Activated CD8-positive, alpha-beta T cell treated with anti-CD3 and anti-CD28 coated beads, Interleukin-2, amount 10 ng/mL, durations not matched to agents 7 days and 5 days (primary cell): Measurements from ENCODE around the gene IL18RAP. TPM values are rescaled to one million over a fixed set of nuclear protein-coding genes. Genes with fewer than 3 reads are reported as not detected.
A peak's percentile ranks its signal among the peaks of the same experiment; 100 is the strongest.

Experiments used
- microRNA-seq: library from miRNA; unstranded; fragments of <30 nt; microRNA quantifications from one replicate; pipeline ENCODE4 v1.2.0, GENCODE V29; 2022
- total RNA-seq, 2 experiments: library from RNA; stranded (reverse); gene quantifications; one replicate each; pipeline ENCODE4 v1.2.3, GENCODE V29; 2021

The IL18RAP gene
- total RNA-seq, 2 experiments from 2014 or later: 22.7 to 25.2 TPM

Small RNA genes within 50 kb of the gene (microRNA-seq; reads per million reads assigned to microRNA genes)
- 65.4 reads per million, percentile 53 among the genes with 10 or more reads in this experiment for gene MIR4772

Other genes starting within 250 kb of the IL18RAP start
- gene IL1RL2, start 236.1 kb upstream of the IL18RAP start, total RNA-seq: not detected
- gene IL1RL1, start 111.6 kb upstream of the IL18RAP start, total RNA-seq: under 1 TPM; 0.13 to 0.21 TPM
- gene IL18R1, start 67.4 kb upstream of the IL18RAP start, total RNA-seq: 10 to 100 TPM; 50.2 to 53.1 TPM
- under 1 TPM; 0.08 TPM for gene SLC9A4, start 50.1 kb downstream of the IL18RAP start, total RNA-seq
- not detected for gene SLC9A2, start 196.4 kb downstream of the IL18RAP start, total RNA-seq